ENCODE data around the gene HTR4.

Gene HTR4

DNA sequence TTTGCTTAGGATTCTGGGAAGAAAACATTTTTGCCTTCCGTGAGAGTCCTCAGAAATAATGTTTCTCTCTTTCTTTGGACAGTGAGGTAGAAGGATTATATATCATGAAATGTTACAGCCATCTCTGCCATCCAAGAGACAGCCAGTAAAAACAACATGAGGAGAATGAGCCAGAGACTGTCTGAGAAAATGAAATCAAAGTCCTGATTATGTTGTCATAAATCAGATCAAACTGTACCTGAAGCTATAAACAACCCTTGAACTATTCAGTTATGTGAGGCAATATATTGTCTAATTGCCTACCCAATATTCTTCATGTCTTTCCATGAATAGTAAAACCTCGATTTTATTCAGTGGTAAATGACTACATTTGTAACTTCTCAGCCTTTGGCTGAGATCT lies 9.2 kb upstream of the HTR4 start:
- DNase-seq (ENCODE audit: low spot score) = no peak

DNA sequence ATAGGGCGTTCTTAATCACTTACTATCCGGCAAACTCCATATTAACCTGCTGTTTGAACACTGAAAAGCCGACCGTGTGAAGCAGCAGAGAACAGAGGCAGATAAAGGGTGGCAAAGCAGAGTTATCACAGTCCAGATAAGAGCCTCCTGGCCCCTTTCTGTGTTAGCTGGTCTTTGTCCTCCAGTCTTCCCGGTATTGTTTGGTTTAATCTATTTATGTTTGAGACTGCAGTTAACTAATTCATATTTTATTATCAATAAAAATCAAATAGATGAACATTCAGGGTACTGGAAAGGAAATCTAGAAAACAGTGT lies 6.0 kb upstream of the HTR4 start:
- DNase-seq (ENCODE audit: low spot score) = no peak

DNA sequence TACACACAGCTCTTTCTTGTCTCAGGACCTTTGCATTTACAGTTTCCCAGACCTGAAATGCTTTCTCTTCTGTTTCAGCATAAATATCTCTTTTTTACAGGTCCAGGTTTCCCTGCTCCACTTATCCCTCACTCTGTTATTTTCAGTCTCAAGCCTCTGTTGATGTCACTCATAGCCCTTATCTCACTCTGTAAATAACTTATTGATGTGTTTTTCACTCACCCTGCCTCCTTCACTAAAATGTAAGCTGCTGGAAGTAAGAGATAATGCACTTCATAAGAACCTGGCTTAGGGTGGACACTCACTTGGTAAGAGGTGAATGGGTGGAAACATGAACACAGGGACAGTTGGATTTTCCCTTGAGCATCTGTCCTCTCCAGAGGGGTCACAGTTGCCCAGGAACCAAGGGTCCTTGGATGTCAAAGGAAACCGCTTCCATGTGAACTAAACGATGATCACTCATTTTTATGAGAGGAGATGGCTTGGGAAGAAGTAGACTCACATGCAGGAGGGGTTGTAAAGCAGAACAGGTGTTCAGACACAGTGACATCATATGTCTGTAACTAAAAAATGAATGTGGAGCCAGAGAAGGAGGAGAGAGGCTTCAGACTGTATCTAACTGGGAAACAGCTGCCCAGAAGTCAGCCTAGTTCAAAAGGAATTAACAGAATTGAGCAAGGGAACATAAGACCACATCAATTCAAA lies 5.5 kb upstream of the HTR4 start:
- DNase-seq (ENCODE audit: low spot score) = no peak

DNA sequence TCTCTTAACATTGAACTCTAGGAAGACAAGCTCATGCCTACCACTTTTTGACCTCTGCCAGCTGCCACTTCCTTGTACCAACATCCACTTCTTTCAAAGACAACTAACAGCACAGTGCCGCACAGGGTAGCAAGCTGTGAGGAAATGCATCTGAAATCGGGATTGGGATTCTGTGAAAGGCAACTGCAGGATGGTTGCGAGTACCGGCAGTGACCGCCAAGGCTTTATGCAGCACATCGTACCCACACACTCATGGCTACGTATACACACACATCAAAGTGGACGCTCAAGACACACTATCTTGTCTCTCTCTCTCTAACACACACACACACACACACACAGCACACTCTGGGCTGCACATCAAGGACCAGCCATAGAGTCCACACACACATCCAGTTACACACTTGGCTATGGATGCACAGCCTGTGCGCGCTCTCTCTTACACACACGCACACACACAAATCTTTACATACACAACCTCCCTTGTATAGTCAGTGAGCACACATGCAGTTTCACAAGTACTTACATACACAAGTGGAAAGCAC lies 964 bp downstream of the HTR4 start:
- DNase-seq (ENCODE audit: low spot score) = no peak

DNA sequence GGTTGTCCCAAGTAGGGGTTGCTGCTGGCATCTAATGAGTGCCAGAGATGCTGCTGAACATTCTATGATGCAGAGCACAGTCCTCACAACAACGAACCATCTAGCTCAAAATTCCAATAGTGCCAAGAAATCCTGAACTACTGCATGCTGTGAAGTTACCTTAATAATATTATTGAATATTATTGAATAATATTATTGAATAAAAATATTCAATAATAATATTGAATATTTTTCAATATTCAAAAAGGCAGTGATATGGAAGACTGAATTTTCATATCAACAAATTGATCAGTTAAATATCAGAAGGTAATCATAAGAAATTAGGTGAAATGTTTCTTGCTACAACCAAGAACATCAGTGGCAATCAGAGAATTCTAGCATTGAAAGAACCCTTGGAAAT lies 2.8 kb downstream of the HTR4 start:
- DNase-seq (ENCODE audit: low spot score) = no peak

DNA sequence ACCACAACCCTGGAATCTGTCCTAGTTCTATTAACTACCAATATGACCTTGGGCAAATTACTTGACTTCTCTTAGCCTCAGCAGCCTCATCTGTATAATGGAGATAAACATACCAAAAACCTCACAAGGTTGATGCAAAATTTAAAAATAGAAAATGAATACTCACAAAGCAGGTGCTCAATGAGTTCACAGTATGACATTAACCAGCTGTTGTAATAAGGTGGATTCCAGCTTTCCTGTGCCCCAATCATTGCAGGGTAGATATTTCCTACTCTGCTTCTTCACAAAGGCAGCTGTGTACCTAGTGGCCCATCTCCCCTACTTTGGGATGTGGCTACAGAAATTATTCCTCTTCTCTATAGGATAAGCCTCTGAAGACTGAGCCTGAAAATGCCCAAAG lies 8.8 kb downstream of the HTR4 start:
- no peak for DNase-seq (ENCODE audit: low spot score)

DNA sequence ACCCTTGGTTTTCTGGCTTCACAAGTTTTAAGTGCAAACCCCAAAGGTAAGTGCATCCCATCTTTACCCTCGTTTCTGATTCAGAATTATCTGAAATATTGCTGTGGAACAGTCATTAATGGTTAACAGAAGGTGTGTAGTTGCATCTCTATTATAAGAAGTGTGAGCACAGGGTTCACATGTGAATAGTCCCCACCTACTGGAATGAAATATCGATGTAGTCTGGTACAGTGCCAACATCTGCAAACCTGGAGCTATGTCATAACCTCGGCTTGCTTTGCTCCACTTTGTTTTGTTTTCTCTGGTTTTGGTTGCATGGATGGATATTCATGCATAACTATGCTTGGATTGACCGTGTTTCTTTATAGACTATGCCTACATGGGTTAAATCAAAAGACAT lies 12.6 kb downstream of the HTR4 start:
- DNase-seq (ENCODE audit: low spot score) = no peak

DNA sequence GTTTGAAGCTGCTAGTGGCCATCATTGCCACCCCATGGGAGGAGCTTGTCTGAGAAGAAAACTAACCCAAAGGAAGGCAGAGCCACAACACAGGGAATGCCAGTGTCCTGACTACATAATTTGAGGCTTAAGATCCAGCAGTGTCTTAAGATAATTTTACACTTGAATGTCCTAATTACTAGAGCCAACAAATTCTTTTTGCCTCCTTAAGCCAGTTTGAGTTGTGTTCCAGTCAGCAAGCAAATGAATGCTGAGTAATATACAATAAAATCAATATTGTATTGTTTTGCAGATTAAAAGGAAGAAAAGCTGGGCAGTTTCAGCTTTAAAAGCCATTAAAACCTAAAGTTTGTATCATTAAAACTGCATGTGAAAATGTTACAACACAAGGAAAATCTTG lies 13.9 kb downstream of the HTR4 start:
- DNase-seq (ENCODE audit: low spot score) = no peak

DNA sequence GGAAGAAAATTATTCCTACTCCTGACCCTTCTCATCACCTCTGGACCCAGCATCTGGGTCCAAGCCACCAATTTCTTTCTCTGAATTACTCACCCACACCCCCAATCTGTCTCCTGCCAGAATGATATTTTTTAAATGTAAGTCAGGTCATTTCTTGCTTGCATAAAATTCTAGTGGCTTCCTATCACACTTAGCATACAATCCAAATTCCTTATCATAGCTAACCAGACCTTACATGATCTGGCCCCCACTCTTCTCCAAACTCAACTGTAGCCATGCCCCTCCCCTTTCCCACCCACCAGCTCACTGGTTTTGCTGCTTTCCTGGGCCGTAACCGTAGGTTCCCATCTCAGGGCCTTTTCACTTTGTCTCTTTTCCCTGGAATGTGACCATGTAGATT lies 15.2 kb downstream of the HTR4 start:
- no peak for DNase-seq (ENCODE audit: low spot score)

DNA sequence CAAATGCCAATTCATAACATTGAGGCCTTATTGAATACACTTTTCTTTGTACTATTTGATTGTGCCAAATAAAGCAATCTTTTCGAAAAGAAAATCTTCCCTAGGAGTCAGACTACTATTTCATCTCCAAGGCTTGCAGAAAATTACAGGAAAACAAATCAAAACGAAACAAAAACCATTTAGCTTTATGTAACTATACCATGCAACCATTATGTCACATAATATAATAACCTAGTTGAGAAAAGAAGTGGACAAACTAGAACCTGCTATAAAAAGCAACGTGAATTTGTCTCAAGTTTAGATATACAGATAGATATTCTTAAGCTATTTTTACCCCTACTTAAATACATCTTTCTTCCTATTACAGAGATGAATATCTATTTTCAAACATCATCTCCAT lies 18.0 kb downstream of the HTR4 start:
- no peak for DNase-seq (ENCODE audit: low spot score)

DNA sequence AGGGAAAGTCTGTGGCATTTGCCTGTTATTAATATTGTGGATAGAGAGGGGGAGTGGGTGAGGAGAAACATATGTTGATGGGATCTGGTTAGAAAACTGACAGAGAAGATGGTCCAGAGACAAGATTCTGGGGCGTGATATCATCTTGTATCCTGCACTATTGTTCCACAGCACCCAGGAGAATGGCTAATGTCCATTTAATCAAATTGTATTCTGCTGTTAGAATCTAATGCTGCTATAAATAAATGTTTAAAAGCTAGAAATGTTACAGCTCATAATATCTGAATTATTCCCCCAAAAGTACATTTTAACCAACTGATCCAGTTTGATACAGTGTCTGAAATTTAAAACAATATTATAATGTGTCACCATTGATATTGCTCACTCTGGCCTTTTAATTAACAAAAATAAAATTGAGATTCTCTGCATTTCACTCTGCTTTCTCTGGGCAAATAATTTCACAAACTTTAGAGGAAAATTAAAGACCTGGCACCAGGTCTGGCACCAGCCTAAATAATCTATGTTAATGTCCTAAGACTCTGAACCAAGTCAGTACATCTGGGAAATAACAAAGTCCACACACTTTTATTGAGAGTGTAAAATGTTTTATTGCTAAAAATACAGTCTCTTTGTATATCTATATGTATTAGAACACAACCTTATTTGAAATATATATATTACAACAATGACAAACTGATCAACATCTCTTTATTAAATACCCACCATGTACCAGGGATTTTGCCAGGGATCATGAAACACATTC lies 18.8 kb downstream of the HTR4 start:
- no peak for DNase-seq (ENCODE audit: low spot score)

DNA sequence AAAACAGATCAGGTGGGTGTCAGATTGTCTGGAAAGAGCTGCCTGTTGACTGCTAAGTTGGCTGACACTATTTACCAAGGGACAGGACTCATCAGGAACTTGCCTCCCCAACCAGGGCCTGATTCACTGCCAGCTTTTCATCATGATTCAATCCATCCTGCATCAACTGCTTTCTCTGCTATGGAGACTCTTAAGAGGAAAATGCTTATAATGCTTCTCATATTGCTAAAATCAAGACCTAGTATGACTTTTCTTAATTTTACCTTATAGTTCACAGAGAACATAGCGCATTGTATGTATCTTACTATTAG lies 21.3 kb downstream of the HTR4 start:
- DNase-seq (ENCODE audit: low spot score) = no peak

DNA sequence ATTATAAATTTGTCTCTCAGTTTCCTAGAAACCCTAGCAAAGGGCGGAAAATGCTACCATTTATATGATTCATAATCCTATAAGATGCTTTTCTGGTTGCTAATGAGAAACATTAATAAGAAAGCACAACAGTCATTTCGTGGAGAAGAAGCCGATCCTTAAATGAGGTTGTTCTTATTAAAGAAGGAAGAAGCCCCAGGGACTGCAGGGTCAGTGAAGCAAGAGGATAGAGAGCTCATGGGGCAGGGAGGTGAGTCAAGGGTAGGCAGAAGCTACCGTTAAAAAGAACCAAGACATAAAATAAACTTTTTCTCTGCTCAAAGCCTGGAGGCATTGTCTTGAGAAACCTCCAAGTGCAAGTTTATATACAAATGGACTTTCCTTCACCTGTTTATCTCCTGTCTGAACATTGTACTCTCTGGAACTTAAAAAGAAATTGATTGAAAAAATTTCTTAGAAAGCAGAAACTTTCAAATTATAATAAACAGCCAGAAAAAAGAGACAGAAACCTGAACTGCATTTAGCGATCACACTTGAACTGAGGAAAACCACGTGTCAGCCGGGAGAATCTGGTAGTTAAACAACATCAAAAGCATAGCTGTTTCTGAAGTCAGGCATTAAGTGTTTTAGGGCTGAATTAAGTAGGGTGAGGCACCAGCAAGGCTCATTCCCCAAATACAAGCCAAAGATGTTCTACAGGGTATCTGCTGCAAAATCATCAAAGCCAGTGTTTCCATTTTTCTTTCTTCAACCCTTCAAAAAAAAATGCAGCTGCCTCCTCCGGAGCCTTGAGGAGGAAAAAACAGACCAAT lies 21.9 kb downstream of the HTR4 start:
- DNase-seq (ENCODE audit: low spot score) = no peak

DNA sequence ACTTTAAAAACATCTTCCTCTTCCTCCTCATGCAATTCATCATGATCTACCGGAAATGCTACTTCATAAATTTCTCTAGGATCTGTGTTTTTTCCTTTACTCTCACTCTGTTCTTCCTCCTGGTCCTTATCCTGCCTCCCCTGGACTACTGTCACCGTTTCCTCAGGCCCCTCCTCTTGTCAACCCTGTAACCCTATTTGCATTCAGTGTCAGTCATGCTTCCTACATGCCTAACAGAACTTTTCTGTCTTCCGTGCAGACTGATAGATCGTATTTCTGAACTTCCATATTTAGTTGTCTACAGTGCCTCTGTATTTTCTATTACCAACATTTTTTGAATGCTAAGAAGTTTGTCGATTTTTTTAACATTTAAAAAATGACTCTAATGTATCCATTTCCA lies 27.3 kb downstream of the HTR4 start:
- DNase-seq (ENCODE audit: low spot score) = no peak

DNA sequence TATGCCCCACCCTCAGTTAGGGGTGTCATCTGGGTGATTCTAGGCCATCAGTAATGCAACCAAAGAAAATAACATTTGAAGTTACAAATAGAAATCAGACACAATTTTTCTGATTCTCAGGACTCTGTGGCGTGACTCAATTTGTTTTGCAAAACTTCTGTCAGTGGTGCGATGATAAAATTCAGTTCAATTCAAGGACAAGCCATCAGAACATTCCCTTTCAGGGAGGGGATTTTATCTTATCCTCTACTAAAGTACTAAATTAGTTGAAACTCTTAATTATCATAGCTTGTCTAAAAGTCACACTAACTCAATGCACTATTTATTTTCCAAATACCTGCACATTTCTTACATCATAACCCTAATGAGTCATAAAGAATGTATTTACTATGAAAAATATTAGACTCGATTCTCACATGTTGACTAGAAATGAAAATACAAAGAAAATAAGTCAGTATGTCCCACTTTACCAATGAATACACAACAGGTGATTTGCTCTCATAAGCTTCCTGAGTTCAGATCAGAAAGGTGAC lies 28.2 kb downstream of the HTR4 start:
- no peak for DNase-seq (ENCODE audit: low spot score)

DNA sequence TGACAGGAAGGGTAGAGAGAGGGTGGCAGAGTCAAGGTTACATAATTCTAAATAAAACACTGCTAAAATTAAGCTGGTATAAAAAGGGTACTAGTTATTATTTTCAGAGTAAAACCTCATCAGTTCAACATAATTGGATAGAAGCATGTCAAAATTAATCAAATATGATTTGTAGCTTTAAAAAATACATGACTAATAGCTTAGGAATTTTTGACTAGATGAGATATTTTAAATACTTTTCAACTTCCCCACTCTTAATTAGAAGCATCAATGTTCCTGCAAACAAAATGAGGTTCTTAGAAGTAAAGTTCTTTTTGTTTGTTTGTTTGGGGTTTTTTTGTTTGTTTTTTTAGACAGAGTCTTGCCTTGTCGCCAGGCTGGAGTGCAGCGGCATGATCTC lies 29.1 kb downstream of the HTR4 start:
- no peak for DNase-seq (ENCODE audit: low spot score)

DNA sequence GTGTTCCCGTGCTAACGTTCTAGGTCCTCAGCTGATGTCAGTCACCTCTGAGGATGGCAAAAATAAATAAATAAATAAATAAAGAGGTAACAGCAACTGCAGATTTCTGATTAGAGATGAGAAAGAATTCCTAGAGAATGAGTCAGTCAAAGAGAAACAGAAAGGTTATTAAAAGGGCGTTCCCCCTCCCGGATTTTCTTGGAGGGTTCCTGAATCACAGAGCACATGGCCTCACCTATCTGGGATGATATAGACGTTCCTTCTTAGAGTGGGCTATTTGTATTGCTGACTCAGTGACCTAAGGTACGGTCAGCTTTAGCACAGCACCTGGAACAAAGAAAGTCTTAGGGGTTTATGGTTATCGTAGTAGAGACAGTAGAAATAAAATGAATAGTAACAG lies 30.6 kb downstream of the HTR4 start:
- no peak for DNase-seq (ENCODE audit: low spot score)

DNA sequence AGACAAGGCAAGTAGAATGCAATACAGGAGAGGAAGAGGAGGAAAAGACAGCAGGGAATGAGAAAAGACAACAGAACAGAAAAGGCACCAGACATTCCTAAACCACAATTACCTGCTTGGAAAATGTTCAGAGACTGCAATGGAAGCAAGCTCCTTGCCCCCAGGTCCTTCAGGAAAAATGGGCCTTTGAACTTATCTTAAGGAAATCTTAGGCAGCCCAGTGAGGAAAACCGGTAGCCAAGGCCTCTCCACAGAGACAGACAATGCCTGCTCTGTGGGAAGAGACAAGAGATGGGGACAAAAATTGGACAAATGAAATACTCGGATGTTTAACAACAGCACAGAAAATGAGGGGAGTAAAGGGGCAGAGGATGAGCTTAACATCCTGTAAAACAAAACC lies 31.2 kb downstream of the HTR4 start:
- DNase-seq (ENCODE audit: low spot score) = no peak

DNA sequence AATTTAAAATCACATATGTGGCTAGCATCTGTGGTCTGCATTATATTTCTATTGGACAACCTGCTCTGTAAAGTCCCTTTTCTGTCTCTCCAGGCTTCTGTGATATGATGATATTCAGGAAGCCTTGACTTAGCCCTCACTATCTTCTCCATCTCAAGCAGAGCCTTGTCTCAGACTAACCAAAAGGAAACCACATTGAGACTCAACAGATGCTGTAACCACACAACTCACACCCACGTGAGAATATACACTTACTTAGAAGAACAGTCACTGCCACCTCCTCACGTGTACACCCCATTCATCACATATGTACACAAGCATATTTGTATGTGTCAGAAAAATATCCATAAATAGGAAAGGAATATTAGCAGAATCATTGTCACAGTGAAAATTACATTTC lies 33.6 kb downstream of the HTR4 start:
- DNase-seq (ENCODE audit: low spot score) = no peak

DNA sequence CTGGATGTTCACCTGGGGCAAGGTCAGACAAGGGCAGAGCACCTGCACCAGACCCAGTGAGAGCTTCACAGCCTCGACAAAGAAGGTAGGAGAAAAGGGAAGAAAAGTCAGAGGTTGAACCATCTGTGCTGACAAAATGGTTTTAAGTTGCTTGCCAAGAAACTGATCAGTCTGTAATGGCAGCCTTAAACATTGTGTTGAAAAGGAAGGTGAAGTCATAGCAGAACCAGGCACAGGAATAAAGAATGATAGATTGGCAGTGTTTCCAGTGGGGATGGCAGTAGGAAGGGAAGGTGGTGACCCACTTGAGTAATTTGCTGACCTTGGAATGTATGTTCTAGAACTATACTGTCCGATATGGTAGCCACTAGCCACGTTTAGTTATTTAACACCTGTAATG lies 34.2 kb downstream of the HTR4 start:
- DNase-seq (ENCODE audit: low spot score) = no peak

DNA sequence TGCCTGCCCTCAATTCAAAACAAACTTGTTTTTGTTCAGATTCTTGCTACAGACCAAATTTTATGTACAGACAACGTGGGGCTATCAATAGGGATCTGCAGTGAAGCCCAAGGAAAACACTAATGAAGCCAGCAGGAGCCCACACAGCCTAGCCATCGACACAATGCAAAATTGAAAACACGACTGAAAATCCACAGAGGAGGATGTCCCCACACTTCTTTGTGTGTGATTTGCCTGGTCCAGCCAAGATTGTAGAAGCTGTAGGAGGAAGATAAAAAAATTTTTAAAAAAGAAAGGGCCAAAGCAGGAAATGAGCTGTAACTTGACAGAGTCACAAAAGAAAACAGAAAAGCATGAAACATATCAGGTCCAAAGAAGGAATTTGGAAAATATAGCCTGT lies 34.8 kb downstream of the HTR4 start:
- DNase-seq (ENCODE audit: low spot score) = no peak

DNA sequence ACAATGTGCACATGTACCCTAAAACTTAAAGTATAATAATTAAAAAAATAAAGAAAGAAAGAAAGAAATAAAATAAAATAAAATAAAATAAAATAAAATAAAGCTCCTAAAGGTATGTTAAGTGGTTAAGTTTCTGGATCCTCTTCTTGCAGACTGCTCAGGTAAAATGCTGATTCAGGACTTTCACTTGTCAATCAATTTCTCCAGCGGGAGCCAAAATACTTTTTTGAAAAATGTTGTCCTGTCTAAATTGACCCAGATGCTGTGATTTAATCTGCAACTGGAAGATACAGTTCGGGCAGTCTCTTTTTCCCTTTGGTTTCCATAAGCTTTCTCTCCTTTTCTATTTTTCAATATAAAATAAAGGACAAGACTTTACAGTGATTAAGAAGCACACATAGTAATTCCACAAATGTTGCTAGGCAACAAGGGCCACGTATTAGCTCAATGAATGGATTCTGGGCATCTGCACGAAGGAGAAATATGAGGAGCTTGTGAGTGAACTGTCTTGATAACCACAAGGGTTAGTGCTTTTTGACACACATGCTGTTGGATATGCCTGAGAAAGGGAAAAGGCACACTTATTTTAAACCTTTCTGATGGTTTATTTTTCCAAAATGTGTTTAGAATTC lies 38.6 kb downstream of the HTR4 start:
- no peak for DNase-seq (ENCODE audit: low spot score)

DNA sequence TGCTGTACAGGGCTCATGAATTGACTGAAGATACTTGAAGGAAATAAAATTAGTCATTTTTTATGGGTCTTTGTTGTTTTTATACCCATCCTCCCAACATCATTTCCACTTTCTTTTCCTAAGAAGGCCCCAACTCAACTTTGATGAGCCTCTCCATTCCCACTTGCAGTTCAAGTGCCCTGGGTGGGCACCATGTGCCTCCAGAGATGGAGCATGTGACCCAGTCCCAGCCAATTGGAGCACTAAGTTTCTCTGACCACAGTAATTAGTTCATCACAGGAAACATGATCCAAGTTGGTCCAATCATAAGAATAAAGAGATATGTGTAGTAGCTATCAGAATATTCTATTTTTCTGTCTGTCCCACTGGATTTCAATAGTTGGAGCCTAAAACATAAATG lies 46.9 kb downstream of the HTR4 start:
- DNase-seq (ENCODE audit: low spot score) = no peak

All from hematopoietic multipotent progenitor cell treated with erythropoietin and hydrocortisone succinate and interleukin-3 and kit ligand, for 17 days (in vitro differentiated cells).